Activated CD8-positive, alpha-beta memory T cell treated with anti-CD3 and anti-CD28 coated beads for 24 hours (primary cell): ENCODE measurements around the gene NRG3.

Experiments
- DNase-seq: peaks from one replicate; pipeline ENCODE4 v3.0.0-alpha.2; 2020

NRG3 gene

GRCh38 chr10:82128527-82128926 lies 253.5 kb downstream of the NRG3 start:
- DNase-seq: no peak

GRCh38 chr10:82136103-82136502 lies 261.1 kb downstream of the NRG3 start:
- DNase-seq: no peak

- no peak for DNase-seq
Observed at GRCh38 chr10:82144153-82144552, 269.2 kb downstream of the NRG3 start.

- no peak for DNase-seq
Observed at GRCh38 chr10:82148764-82149163, 273.8 kb downstream of the NRG3 start.

DNA sequence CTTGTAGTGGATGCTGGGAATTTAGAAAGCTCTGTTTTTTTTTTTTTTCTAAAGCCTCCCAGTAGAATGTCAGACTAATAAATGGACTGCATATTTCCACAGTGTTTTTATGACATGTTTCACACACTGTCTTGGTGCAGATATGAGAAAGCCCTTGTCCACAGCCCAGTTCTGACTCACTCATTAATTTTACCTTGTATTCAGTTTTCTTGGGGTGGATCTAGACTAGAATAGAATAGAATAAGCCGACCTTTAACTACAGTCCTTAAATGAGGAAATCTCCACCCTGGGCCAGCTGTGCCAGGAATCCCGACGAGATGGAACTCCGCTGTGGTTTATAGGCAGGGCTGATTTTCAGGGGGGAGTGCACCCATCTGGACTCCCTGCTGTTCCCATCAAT lies 274.7 kb downstream of the NRG3 start:
- no peak for DNase-seq

- no peak for DNase-seq
Observed at GRCh38 chr10:82150123-82150900, 275.3 kb downstream of the NRG3 start.

- no peak for DNase-seq
Observed at GRCh38 chr10:82160307-82160706, 285.3 kb downstream of the NRG3 start.

GRCh38 chr10:82161264-82161663 lies 286.3 kb downstream of the NRG3 start:
- no peak for DNase-seq

GRCh38 chr10:82162549-82163195 lies 287.7 kb downstream of the NRG3 start:
- DNase-seq: no peak

- DNase-seq: no peak
Observed at GRCh38 chr10:82171899-82172298, 296.9 kb downstream of the NRG3 start.

DNA sequence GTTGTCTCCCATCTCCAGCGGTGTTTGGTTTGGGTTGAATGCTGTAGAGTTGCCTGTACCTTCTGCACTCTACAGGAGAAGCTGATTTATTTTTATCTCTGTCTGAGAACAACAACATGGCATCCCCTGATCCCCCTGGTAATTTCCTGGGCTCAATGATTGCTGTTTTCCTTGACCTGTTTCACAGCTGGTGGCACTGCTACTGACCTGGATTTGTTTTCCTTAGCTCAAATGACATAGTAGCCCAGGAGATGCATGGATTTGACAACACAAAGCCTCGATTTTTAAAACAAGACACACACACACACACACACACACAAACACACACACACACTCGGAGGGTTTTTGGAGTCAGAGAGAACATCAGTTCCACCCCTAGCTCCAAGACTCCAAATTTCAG lies 301.6 kb downstream of the NRG3 start:
- no peak for DNase-seq

DNA sequence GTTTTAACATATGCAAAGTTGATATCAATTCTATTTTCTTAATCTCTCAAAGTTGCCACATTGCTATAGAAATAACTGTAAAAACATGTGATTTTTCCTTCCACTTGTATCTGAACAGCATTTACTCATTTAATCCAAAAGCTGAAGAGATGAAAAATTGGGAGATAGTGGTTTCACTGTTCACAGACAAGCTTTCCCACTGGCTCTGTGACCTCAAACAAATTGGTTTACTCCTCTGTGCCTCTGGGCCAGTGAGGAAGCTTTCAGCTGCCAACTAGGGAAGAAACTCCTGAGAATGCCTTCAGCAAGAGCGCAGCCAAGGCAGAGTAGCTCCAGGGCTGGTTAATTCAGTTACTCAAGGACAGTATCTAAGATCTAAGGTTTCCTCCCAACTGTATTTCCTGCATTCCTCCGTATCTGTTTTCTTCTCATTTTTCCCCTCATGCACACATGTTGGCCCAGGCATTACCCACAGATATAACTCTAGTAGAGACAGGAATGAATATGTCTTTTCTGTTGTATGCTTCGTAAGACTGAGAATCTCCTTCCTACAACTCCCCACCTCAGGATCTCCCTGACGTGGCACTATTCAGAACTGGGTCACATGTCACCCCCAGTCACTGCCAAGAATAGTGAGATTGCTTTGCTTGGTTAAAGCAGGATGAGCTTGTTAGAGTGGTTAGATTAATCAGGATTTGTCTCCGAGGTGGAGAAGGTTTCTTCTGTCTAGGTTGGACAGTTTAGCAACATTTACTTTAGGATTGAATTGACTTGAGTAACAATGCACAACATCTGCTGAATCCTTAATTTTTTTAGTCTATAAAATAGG lies 315.7 kb downstream of the NRG3 start:
- no peak for DNase-seq

DNA sequence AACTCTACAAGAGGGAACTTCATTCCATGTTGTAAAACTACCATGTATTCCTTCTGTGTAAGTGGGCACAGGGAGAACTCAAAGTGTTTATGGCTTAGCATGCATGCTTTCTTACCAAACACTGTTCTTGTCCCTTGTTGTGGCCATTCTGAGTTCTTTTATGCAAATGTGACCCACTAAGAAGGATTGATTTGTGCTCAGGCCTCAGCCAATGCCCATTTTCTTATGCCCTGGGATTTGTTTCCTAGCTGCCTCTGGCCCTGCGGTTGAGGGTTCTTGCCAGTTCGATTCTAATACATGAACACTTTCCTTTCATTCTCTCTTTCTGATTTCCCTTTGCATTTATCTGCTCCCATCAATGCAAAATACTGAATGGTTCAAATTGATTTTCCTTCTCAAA lies 316.7 kb downstream of the NRG3 start:
- DNase-seq: no peak

DNA sequence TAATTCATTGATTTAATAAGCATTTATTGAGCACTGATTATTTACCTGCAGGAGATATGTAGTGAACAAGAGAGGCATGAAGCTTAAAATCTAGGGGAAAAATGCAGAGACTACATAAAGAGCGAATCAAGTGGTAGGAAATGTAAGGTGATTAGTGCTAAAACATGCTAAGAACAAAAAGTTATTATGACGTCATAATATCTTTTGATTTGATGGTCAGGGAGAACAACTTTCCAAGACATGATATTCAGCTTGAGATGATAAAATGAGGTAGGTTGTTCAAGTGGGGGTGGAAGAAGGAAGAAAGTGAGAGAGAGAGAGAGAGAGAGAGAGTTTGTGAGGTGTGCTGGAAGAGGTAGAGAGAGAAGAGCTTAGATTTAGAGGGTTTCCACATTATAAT lies 317.7 kb downstream of the NRG3 start:
- DNase-seq: no peak

GRCh38 chr10:82194419-82194818 lies 319.4 kb downstream of the NRG3 start:
- no peak for DNase-seq

- DNase-seq: no peak
Observed at GRCh38 chr10:82206831-82207230, 331.8 kb downstream of the NRG3 start.

- DNase-seq: no peak
Observed at GRCh38 chr10:82208726-82209125, 333.7 kb downstream of the NRG3 start.

- no peak for DNase-seq
Observed at GRCh38 chr10:82210331-82210730, 335.3 kb downstream of the NRG3 start.

DNA sequence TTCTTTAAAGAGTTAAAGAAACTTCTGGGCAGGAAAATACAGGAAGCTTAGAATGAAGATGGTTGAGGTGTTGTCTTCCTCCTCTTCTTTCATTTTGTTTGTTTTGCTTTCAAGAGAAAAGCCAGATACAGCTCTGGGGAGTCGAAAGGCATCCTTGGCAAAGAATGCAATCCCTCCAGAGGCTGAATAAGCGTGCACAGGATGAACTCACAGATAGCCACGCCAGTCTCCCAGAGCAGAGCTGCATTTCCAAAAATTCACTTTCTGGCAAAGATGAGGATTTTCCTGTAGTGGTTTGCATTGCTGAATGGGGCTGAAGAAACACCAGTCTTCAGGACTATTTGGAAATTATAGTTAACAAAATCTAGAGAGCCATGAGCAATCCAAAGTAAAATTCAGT lies 336.4 kb downstream of the NRG3 start:
- no peak for DNase-seq

- no peak for DNase-seq
Observed at GRCh38 chr10:82212753-82213152, 337.8 kb downstream of the NRG3 start.

DNA sequence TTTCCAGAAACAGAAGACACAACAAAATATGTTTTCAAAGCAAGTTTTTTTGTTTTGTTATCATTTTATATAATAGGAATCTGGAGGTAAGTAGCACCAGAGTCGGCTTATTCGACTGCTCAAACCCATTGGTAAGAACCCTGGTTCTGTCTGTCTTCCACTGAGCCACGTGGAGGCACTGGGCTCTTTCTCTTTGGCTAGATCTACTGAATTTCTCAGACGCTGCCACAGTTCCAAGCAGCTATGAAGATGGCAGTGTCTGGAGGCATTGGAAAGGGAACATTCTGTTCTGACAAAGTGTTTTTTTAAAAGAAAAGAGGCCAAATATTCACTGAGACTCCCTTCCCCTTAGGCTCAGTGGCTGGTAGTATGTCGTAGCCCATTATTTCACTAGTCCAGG lies 338.8 kb downstream of the NRG3 start:
- DNase-seq: no peak

GRCh38 chr10:82221056-82221455 lies 346.1 kb downstream of the NRG3 start:
- no peak for DNase-seq

- no peak for DNase-seq
Observed at GRCh38 chr10:82221601-82222149, 346.7 kb downstream of the NRG3 start.

DNA sequence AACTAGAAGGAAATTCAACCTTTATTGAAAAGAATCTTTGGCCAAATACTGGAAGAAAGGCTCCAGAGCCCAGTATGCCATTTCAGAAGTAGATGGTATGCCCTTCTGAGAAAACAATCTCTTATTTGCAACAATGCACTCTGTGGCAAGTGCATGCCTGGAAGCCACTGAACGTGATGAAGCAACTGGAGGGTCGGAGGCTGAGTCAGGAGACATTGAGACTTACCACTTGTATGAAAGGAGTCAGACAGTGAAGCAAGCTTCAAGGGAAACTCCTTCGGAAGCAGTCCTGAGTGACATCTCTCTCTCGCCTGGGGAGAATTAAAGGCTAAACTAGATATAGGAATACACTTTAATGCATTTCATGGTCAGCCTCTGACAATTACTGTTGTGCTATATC lies 353.7 kb downstream of the NRG3 start:
- DNase-seq: no peak
